Gastrocnemius medialis (tissue), 4 donors: ENCODE measurements around the gene ARMC7. TPM values are rescaled to one million over a fixed set of nuclear protein-coding genes. Genes with fewer than 3 reads are reported as not detected.

Source experiments
- ATAC-seq, 2 donors: fragments of 150-250 bp; one replicate each; pipeline ENCODE4 v1.9.1; 2016
- DNase-seq, 2 donors: peaks; one replicate each; pipeline ENCODE4 v3.0.0-alpha.2; 2019
- H3K27ac ChIP-seq, 4 donors: fragments of 200-600 bp; sonication (generic); 1 replicate in 1 of 4; 2 replicates in 3 of 4; pipeline ENCODE4 v1.5.1; 2016 to 2018; ENCODE audit warnings: mild to moderate bottlenecking in 2 of 4, moderate library complexity in 1 of 4
- H3K27me3 ChIP-seq, 3 donors: fragments of 200-600 bp; sonication (generic) in 2 of 3; 1 replicate in 1 of 3; 2 replicates in 2 of 3; pipeline versions ENCODE4 v1.5.1 to v1.6.0; 2016 to 2019; ENCODE audit warnings: mild to moderate bottlenecking in 1 of 3, moderate library complexity in 1 of 3
- H3K36me3 ChIP-seq, 2 donors: fragments of 200-600 bp; sonication (generic) in 1 of 2; one replicate each; pipeline ENCODE4 v1.5.1; 2017 to 2018
- H3K4me1 ChIP-seq, 2 donors: fragments of 200-600 bp; sonication (generic) in 1 of 2; one replicate each; pipeline ENCODE4 v1.5.1; 2016 to 2017; ENCODE audit warnings: mild to moderate bottlenecking in 2 of 2
- H3K4me3 ChIP-seq, 4 donors: fragments of 200-600 bp; sonication (generic) in 3 of 4; 1 replicate in 1 of 4; 2 replicates in 3 of 4; pipeline ENCODE4 v1.5.1; 2016 to 2019; ENCODE audit warnings: mild to moderate bottlenecking in 2 of 4
- H3K9me3 ChIP-seq, 3 donors: fragments of 200-600 bp; sonication (generic) in 2 of 3; 1 replicate in 1 of 3; 2 replicates in 2 of 3; pipeline ENCODE4 v1.5.1; 2016 to 2019
- CTCF ChIP-seq, 5 experiments: fragments of 450-650 bp in 3 of 5; fragments of 200-600 bp in 2 of 5; sonication (generic) in 2 of 5; IDR thresholded peaks in 4 of 5; conservative IDR thresholded peaks in 1 of 5; 1 replicate in 4 of 5; 2 replicates in 1 of 5; pipeline ENCODE4 v1.5.1; 2016 to 2019; ENCODE audit warnings: antibody characterized with exemption in 5 of 5, mild to moderate bottlenecking in 3 of 5, moderate library complexity in 3 of 5
- POLR2A ChIP-seq, 2 donors: fragments of 450-650 bp; IDR thresholded peaks; one replicate each; pipeline ENCODE4 v1.6.1; 2017; ENCODE audit warnings: antibody characterized with exemption in 2 of 2, mild to moderate bottlenecking in 2 of 2, moderate library complexity in 2 of 2
- in situ Hi-C, 4 donors: fragments of 200-750 bp; cut with MboI; loops; one replicate each; pipeline versions ENCODE4 v1.15.0 to v1.8.0; 2017; ENCODE audit warnings: low sequenced_read_pairs in 4 of 4
- intact Hi-C: fragments of 100-400 bp; cut with DNase I; formaldehyde crosslinking; loops from one replicate; pipeline ENCODE4 v1.15.1; 2023; ENCODE audit warnings: low total_unique reads
- total RNA-seq, 4 donors: library from RNA; depleted of rRNA; stranded (reverse); fragments of >200 nt; gene quantifications; one replicate each; pipeline versions ENCODE4 v1.1.0 to v1.2.3, GENCODE V29; 2016

Gene ARMC7
- total RNA-seq, 4 donors from 2014 or later, result 2.0 to 4.4 (median 3.0) TPM

- in situ Hi-C loops (no loop called here), intact Hi-C loops (no loop called here)
- no peak for TF ChIP-seq CTCF (IDR thresholded peaks at IDR 0.05 in 4 of 5, conservative IDR thresholded peaks at IDR 0.05 in 1 of 5)
- no peak for TF ChIP-seq POLR2A (IDR thresholded peaks at IDR 0.05)
- DNase-seq, result no peak
- Histone ChIP-seq H3K9me3 (no peaks in the 10 kb centered on the region), H3K4me3 (peak overlapping the region in 1 of 4 donors; percentile 63), H3K27me3 (no peaks in the 10 kb centered on the region), H3K36me3 (no peaks in the 10 kb centered on the region), H3K27ac (peak overlapping the region in 1 of 4 donors; percentile 90), H3K4me1 (peaks cover 22 to 31% of the 10 kb centered on the region in 2 donors)
- ATAC-seq, result no peak
Measured at GRCh38 chr17:75086496-75087181, 23.1 kb upstream of the ARMC7 start.

GRCh38 chr17:75087182-75087557, 22.6 kb upstream of the ARMC7 start:
- DNase-seq (no peak), ATAC-seq (no peak)
- in situ Hi-C loops, result no loop called here
- Histone ChIP-seq H3K4me1 (peaks cover 24 to 34% of the 10 kb centered on the region in 2 donors), H3K9me3 (no peaks in the 10 kb centered on the region), H3K27me3 (no peaks in the 10 kb centered on the region), H3K27ac (peak overlapping the region; percentile 77 to 90 (median 84)), H3K4me3 (peak overlapping the region; percentile 63 to 77 (median 70)), H3K36me3 (no peaks in the 10 kb centered on the region)
- no peak for TF ChIP-seq CTCF (IDR thresholded peaks at IDR 0.05 in 4 of 5, conservative IDR thresholded peaks at IDR 0.05 in 1 of 5)
- no peak for TF ChIP-seq POLR2A (IDR thresholded peaks at IDR 0.05)
- intact Hi-C loops, result no loop called here

DNA sequence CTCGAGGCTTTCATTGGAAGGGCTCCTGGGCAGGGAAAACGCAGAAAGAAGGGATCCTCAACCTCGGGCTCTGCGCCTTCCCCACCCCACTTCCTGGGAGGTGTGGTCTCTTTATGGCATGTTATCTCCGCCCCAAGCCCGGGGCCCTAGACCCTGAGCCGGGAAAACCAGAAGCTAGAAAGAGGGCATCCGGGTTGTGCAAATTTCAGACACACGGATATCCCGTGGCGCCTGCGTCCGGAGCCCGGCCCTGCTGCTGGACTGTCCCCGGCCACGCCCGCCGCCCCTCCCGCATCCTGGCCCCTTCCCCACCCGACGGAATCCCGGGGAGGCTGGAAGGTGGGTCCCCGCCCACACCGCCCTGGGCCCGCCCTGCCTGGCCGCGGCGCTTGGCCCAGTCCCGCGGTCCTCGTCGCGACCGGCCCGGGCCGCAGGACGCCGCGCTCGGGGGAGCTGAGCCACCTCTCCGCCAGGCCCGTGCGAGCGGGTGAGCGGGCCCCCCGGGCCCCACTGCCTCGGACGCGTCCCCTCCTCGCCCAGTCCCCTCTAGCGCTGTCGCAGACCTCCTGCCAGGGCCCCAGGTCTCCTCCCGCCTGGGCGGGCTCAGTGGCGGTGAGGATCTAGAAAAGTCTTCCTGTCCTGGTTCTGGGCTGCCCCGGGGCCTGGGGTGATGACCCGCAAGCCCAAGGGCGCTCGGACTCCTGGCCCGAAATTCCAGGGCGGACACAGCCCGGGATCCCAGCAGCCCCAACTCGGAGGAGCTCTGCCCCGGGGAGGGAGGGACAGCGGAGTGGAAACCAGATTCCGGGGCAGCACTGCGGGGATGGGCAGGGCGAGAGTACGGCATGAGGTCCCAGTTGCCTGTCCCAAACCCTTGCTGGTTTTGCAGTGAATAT, 22.0 kb upstream of the ARMC7 start, which contains the start of gene SLC16A5:
Gene SLC16A5, plus strand, starts transcription at position 397 of the 896 bp plus-strand sequence. CDS start 5,683 bp downstream, outside the sequence.
- Histone ChIP-seq H3K27ac (peak within 1 kb of the TSS; percentile 77 to 90 (median 84)), H3K4me3 (peak within 1 kb of the TSS; percentile 63 to 77 (median 70)), H3K36me3 (no peaks in the 10 kb centered on the region), H3K9me3 (no peaks in the 10 kb centered on the region), H3K27me3 (no peaks in the 10 kb centered on the region), H3K4me1 (peaks cover 24 to 34% of the 10 kb centered on the region in 2 donors)
- TF ChIP-seq POLR2A (IDR thresholded peaks at IDR 0.05) (peak; percentile 45 to 46), CTCF (IDR thresholded peaks at IDR 0.05 in 4 of 5, conservative IDR thresholded peaks at IDR 0.05 in 1 of 5) (peak in 1 of 5 experiments; percentile 4)
- intact Hi-C loops, result no loop called here
- DNase-seq (peak; percentile 57 to 79), ATAC-seq (peak; percentile 65 to 71)
- in situ Hi-C loops, result no loop called here

DNA sequence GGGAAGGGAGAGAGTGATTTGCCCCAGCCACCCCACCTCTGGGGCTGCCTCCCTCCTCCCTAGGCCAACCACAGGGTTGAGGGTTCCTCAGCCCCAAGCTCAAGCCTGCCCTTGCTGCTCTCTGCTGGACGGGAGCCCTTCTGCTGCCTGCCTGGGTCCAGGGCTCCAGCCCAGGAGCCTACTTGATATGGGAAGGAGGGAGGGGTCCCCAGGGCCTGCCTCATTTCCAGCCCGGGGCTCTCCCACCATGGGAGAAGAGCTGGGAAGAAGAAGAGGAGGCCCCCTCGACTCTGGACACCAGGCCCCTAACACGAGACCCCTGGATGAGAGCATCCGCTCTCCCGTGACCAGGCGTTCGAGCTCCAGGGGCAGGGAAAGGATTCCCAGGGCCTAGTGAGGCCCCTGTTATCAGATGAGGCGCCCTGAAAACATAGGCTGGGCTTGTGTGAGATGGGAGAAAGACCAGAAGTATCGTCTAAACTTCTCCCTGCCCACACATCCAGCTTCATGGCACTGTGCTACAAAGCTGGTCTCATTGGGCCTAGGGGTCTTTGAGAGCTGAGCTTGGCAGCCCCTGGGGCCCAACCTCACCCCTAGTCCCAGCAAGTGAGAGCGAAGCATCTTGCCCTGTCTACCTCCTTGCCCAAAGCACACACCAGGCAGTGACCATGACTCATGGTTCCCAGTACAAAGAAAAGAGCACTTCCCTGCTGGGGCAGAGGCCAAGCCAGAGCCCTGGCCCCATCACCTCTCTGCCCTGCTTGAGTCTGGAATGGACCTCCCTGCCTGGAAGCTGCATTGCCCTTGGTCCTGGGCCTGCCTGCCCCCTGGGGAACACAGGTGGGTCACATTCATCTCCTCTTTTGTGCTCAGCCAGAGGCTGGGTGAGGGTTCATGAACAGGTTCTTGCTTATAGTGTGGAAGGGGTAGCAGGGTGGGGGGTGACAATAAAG, 21.0 kb upstream of the ARMC7 start:
- H3K36me3 ChIP-seq, result no peaks in the 10 kb centered on the region
- H3K4me1 ChIP-seq, result peaks cover 24 to 34% of the 10 kb centered on the region in 2 donors
- H3K9me3 ChIP-seq, result no peaks in the 10 kb centered on the region
- no peaks in the 10 kb centered on the region for H3K27me3 ChIP-seq
- ATAC-seq (peak; percentile 27 to 33), DNase-seq (no peak)
- peak overlapping the region; percentile 77 to 90 (median 84) for H3K27ac ChIP-seq
- no peak for TF ChIP-seq POLR2A (IDR thresholded peaks at IDR 0.05)
- no peak for TF ChIP-seq CTCF (IDR thresholded peaks at IDR 0.05 in 4 of 5, conservative IDR thresholded peaks at IDR 0.05 in 1 of 5)
- peak overlapping the region; percentile 63 to 77 (median 70) for H3K4me3 ChIP-seq
- intact Hi-C loops, result no loop called here
- in situ Hi-C loops, result no loop called here
